Measurements from ENCODE around the gene ILK.

ILK gene

DNA sequence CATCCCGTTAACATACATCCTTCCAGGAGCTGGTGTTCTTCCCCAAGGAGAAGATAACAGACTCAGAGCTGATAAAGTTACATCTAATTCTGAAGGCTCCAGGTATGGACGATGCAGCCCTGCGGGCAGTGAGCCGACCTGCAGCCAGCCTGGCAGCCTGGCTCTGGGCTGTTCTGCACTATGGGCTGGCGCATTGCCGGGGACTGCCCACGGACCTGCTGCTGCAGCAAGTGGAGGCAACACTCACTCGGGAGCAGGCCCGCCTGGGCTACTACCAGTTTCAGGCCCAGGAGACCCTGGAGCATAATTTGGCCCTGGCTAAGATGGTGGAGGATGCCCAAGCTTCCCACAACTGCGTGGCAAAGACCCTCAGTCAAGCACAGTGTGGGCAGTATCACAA, 39.9 kb upstream of the ILK start:
- no peak for TF ChIP-seq Cebpa-rat (IDR thresholded peaks at IDR 0.05)
- H4K20me1 ChIP-seq = no peaks in the 10 kb centered on the region
- no peaks in the 10 kb centered on the region for H3K9me3 ChIP-seq
- H3K36me3 ChIP-seq = peaks cover 44% of the 10 kb centered on the region; the same call in 1 of the 2 replicates
- no peak overlapping the region for H3K27ac ChIP-seq
- H3K9ac ChIP-seq = no peak overlapping the region
- H3K4me2 ChIP-seq = no peak overlapping the region
- H3K4me1 ChIP-seq = no peaks in the 10 kb centered on the region
- H3K27me3 ChIP-seq = no peaks in the 10 kb centered on the region
- H3K4me3 ChIP-seq = no peak overlapping the region

DNA sequence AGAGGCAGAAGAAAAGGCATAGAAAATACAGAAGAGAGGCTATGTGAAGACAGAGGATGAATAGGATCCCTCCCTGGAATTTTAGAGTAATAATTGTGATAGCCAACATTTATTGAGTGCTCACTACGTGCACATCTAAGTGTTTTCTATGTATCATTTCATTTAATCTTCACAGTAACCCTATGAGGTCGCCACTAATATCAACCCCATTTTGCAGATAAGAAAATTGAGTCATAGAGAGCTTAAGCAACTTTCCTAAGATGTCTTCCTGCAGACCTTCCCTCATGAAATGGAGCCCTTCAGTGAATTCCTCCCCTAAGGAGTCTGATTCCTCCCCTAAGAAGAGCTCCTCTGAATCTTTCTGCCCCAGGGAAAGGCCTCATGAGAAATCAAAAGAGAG, 38.2 kb upstream of the ILK start:
- Histone ChIP-seq H3K9me3 (no peaks in the 10 kb centered on the region), H3K4me1 (no peaks in the 10 kb centered on the region), H3K4me3 (no peak overlapping the region), H3K27me3 (no peaks in the 10 kb centered on the region), H3K4me2 (no peak overlapping the region), H3K27ac (no peak overlapping the region), H3K36me3 (peaks cover 49% of the 10 kb centered on the region), H3K9ac (no peak overlapping the region), H4K20me1 (no peaks in the 10 kb centered on the region)
- no peak for TF ChIP-seq Cebpa-rat (IDR thresholded peaks at IDR 0.05)

DNA sequence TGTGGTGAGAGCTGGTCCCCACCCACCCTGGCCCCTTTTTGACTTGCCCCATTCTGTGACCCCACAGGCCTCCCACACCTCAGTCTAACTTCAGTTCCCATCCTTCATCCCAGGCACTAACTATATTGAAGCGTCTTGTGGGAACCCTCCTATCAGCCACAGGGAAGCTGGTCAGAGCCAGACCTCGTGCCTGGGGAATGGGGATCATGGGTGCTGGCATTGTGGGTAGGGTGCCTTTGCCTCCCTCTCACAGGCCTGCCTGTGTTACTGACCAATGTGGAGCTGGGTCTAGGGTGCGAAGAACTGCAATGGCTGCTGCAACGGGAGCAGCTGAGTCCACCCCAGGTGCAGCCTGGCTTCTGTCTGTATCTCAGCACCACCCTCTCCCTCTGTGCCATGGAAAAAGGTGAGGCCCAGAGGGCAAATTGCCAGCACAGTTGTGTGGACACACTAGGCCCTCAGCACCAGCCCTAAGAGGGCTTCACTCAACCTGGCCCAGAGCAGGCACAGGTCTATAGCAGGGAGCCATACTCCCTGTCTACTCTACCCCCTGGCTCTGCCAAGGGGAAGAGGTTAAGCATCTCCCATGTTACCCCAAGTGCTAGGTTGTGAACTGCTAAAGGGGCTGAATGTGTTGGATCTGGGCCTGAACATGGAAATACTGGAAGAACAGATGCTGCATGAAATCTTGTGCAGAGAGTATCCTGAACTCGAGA, 37.4 kb upstream of the ILK start:
- Histone ChIP-seq H3K27ac (no peak overlapping the region), H3K4me1 (no peaks in the 10 kb centered on the region), H3K27me3 (no peaks in the 10 kb centered on the region), H3K36me3 (peaks cover 57% of the 10 kb centered on the region), H4K20me1 (no peaks in the 10 kb centered on the region), H3K4me2 (no peak overlapping the region), H3K4me3 (no peak overlapping the region), H3K9me3 (peaks cover 7% of the 10 kb centered on the region), H3K9ac (no peak overlapping the region)
- TF ChIP-seq Cebpa-rat (IDR thresholded peaks at IDR 0.05) = no peak

DNA sequence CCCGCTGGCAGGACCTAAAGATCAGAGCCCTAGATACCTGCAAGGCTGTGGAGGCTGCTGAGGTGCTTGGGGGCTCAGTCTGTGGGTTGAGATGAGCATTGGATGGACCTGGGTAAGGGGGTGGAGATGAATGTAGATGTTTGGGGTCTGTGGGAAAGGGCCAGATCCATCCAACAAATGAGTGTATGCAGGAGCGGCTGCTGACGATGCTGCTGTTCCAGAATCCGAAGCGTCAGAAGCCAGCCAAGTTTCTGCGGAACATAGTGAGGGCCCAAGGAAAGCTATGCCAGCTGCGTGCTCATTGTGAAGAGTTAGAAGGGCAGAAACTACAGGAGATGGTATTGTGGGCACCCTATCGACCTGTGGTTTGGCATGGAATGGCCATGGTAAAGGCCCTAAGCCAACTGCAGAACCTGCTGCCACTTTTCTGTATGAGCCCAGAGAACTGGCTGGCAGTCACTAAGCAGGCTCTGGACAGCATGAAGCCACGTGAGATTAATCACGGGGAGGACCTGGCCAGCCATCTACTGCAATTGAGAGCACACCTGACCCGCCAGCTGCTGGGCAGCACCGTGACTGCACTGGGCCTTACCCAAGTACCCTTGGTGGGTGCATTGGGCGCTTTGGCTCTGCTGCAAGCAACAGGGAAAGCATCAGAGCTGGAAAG, 36.7 kb upstream of the ILK start:
- no peak overlapping the region for H3K4me3 ChIP-seq
- H3K4me2 ChIP-seq = no peak overlapping the region
- H3K4me1 ChIP-seq = no peaks in the 10 kb centered on the region
- no peak for TF ChIP-seq Cebpa-rat (IDR thresholded peaks at IDR 0.05)
- H3K27me3 ChIP-seq = no peaks in the 10 kb centered on the region
- H3K27ac ChIP-seq = no peak overlapping the region
- peaks cover 14% of the 10 kb centered on the region for H3K9me3 ChIP-seq
- H3K36me3 ChIP-seq = peaks cover 64% of the 10 kb centered on the region
- H3K9ac ChIP-seq = no peak overlapping the region
- no peaks in the 10 kb centered on the region for H4K20me1 ChIP-seq

DNA sequence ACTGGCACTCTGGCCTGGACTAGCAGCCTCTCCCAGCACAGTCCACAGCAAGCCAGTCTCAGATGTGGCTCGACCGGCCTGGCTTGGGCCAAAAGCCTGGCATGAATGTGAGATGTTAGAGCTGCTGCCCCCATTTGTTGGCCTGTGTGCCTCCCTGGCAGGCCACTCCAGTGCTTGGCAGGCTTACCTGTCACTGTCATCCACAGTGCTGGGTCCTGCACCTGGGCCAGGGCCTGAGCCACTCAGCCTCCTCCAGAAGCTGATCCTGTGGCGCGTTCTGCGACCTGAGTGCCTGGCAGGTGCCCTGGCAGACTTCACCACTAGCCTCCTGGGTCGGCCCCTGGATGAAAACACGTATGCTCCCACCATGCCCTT, 36.2 kb upstream of the ILK start:
- Histone ChIP-seq H3K4me2 (no peak overlapping the region), H3K27ac (no peak overlapping the region), H3K36me3 (peaks cover 64% of the 10 kb centered on the region), H3K9ac (no peak overlapping the region), H4K20me1 (no peaks in the 10 kb centered on the region), H3K9me3 (peaks cover 16% of the 10 kb centered on the region), H3K4me3 (no peak overlapping the region), H3K4me1 (no peaks in the 10 kb centered on the region), H3K27me3 (no peaks in the 10 kb centered on the region)
- no peak for TF ChIP-seq Cebpa-rat (IDR thresholded peaks at IDR 0.05)

DNA sequence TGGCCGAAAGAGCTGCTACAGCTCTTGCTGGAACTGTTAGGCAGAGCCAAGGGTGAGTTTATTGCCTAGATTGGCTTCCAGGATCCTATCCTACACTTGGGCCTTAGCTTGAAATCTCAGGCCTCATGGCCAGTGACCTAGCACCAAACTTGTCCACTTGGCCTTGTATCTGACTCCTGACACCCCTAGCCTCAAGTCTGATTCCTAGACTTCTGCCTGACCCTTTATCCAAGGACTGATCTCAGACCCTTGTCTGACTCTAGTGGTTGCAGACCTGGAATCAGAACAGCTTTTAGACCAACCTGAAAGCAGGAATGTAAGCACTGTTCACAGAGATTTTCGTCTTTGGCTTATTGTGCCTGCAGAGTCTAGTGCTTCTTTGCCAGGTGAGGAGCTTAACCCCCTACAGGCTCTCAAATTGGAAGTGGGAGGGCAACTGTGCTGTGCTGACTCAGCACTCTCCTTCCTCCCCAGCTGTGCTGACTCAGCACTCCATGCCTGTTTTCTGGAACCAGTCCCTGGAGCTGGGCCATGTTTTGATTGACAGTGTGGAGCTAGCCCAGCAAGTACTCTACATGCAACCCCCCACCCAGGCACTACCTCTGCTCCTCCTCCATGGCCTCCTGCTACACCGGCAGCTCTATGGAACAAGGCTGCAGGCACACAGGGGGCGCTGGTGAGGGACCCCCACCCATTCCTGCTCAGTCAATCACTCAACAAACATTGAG, 35.2 kb upstream of the ILK start:
- Histone ChIP-seq H3K27ac (no peak overlapping the region), H4K20me1 (no peaks in the 10 kb centered on the region), H3K27me3 (no peaks in the 10 kb centered on the region), H3K36me3 (peaks cover 64% of the 10 kb centered on the region), H3K4me3 (no peak overlapping the region), H3K4me2 (no peak overlapping the region), H3K9ac (no peak overlapping the region), H3K9me3 (peaks cover 16% of the 10 kb centered on the region), H3K4me1 (no peaks in the 10 kb centered on the region)
- TF ChIP-seq Cebpa-rat (IDR thresholded peaks at IDR 0.05) = no peak

DNA sequence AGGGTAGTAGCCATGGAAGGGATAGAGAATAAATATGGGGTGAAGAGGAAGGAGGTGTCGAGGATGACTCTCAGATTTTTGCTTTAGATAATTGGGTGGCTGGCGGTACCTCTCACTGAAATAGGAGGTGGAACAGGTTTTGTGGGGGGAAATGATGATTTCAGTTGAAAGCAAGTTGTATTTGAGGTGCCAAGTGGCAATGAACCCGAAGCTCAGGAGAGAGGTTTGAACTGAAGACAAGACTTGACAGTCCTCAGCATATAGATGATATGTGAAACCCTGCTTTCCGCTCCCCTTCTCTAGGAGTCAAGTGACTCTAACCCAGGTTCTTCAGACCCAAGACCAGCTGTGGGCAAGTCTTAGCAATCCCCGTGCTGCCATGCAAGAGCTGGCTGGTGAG, 33.9 kb upstream of the ILK start:
- Histone ChIP-seq H4K20me1 (no peaks in the 10 kb centered on the region), H3K36me3 (peaks cover 52% of the 10 kb centered on the region), H3K4me3 (no peak overlapping the region), H3K4me1 (no peaks in the 10 kb centered on the region), H3K9me3 (peaks cover 16% of the 10 kb centered on the region), H3K4me2 (no peak overlapping the region), H3K27ac (no peak overlapping the region), H3K9ac (no peak overlapping the region), H3K27me3 (no peaks in the 10 kb centered on the region)
- no peak for TF ChIP-seq Cebpa-rat (IDR thresholded peaks at IDR 0.05)

DNA sequence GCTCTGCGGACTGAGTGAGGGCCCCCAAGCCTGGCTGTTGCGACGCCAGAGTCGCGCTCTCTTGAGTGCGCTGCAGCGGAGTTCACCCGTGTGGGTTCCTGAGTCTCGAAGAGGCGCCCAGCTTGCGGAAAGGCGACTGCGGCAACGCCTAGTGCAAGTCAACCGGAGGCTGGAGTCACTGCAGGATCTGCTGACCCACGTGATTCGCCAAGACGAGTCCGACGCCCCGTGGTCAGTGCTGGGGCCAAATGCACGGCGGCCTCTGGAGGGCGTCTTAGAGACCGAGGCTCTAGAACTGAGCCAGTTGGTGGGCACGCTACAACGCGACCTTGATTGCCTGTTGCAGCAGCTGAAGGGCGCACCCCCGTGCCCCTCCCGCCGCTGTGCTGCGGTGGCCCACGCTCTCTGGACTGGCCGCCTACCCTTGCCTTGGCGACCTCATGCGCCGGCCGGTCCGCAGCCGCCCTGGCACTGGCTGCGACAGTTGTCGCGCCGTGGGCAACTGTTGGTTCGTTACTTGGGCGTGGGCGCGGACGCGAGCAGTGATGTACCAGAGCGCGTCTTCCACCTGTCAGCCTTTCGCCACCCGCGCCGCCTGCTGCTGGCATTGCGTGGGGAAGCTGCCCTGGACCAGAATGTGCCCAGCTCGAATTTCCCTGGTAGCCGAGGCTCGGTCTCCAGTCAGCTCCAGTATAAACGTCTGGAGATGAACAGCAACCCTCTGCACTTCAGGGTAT, 32.7 kb upstream of the ILK start:
- Histone ChIP-seq H3K27me3 (no peaks in the 10 kb centered on the region), H3K4me1 (no peaks in the 10 kb centered on the region), H3K4me2 (no peak overlapping the region), H3K27ac (no peak overlapping the region), H3K9me3 (peaks cover 16% of the 10 kb centered on the region), H3K36me3 (peaks cover 52% of the 10 kb centered on the region), H3K4me3 (no peak overlapping the region), H4K20me1 (no peaks in the 10 kb centered on the region), H3K9ac (no peak overlapping the region)
- TF ChIP-seq Cebpa-rat (IDR thresholded peaks at IDR 0.05) = no peak

DNA sequence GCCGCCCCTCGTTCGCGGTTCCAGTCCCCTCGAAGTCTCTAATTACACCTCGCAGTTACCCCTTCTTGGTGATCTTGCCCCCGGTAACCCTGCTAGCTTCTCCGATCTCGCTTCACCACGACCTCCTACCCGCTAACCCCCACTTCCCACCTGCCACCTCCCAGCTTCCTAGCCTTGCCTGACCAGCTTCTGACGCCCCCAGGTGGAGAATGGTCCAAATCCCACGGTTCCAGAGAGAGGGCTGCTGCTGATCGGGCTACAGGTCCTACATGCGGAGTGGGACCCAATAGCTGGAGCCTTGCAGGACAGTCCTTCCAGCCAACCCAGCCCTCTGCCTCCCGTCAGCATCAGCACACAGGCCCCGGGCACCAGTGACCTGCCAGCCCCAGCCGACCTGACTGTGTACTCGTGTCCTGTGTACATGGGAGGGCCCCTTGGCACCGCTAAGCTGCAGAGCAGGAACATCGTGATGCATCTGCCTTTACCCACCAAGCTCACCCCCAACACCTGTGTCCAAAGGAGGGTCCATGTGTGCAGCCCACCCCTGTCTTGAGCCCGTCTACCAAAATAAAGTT, 32.1 kb upstream of the ILK start:
- no peak for TF ChIP-seq Cebpa-rat (IDR thresholded peaks at IDR 0.05)
- H4K20me1 ChIP-seq = no peaks in the 10 kb centered on the region

More for the DNA sequence above, 32.1 kb upstream of the ILK start:
- Histone ChIP-seq H3K27me3 (no peaks in the 10 kb centered on the region), H3K4me1 (no peaks in the 10 kb centered on the region), H3K27ac (no peak overlapping the region), H3K9me3 (peaks cover 16% of the 10 kb centered on the region), H3K36me3 (peaks cover 48% of the 10 kb centered on the region), H3K9ac (no peak overlapping the region), H3K4me3 (no peak overlapping the region), H3K4me2 (no peak overlapping the region)

Measured in BLaER1 (cell line).